GM21717 (cell line): ENCODE data around the gene LAMC3.

Experiments used
- ATAC-seq: cut with Tn5 transposase; IDR thresholded peaks from one replicate; pipeline ENCODE4 v1.9.1; 2021; ENCODE audit warnings: mild to moderate bottlenecking, moderate library complexity; ENCODE audit not compliant: unreplicated experiment

Gene LAMC3

GRCh38 chr9:131008909-131009618 is at the start of gene LAMC3:
Gene LAMC3, plus strand, starts transcription at chr9:131009174. Its CDS starts 41 bp downstream, at chr9:131009215.
- no peak for ATAC-seq

- no peak for ATAC-seq
Observed at GRCh38 chr9:130959809-130960334, 49.1 kb upstream of the LAMC3 start.

- no peak for ATAC-seq
Observed at GRCh38 chr9:130960522-130961378, 48.2 kb upstream of the LAMC3 start.

GRCh38 chr9:130961511-130962300 is 47.3 kb upstream of the LAMC3 start:
- ATAC-seq, result no peak

GRCh38 chr9:130962418-130963316 is 46.3 kb upstream of the LAMC3 start:
- ATAC-seq, result no peak

- ATAC-seq, result no peak
Observed at GRCh38 chr9:130963337-130963908, 45.6 kb upstream of the LAMC3 start.

GRCh38 chr9:130963916-130964315 is 45.1 kb upstream of the LAMC3 start:
- ATAC-seq, result no peak

- ATAC-seq, result no peak
Observed at GRCh38 chr9:130965680-130966079, 43.3 kb upstream of the LAMC3 start.

GRCh38 chr9:130970052-130970451 is 38.9 kb upstream of the LAMC3 start:
- ATAC-seq, result no peak

- no peak for ATAC-seq
Observed at GRCh38 chr9:130970855-130971254, 38.1 kb upstream of the LAMC3 start.

- no peak for ATAC-seq
Observed at GRCh38 chr9:130971294-130971849, 37.6 kb upstream of the LAMC3 start.

GRCh38 chr9:130972277-130972956 is 36.6 kb upstream of the LAMC3 start:
- ATAC-seq, result no peak

- no peak for ATAC-seq
Observed at GRCh38 chr9:130972957-130973685, 35.9 kb upstream of the LAMC3 start.

GRCh38 chr9:130973686-130974281 is 35.2 kb upstream of the LAMC3 start:
- ATAC-seq, result no peak

GRCh38 chr9:130974697-130975096 is 34.3 kb upstream of the LAMC3 start:
- no peak for ATAC-seq

- no peak for ATAC-seq
Observed at GRCh38 chr9:130975156-130975555, 33.8 kb upstream of the LAMC3 start.

- no peak for ATAC-seq
Observed at GRCh38 chr9:130975932-130976841, 32.8 kb upstream of the LAMC3 start.
